K562 (cell line): ENCODE results near the gene ZNF80. TPM values are rescaled to one million over a fixed set of nuclear protein-coding genes. Genes with fewer than 3 reads are reported as not detected.

ENCODE experiments used
- ATAC-seq: fragments of 200-7000 bp; cut with Tn5 transposase; 3 replicates; pipeline ENCODE4 v1.9.1; 2020; ENCODE audit warnings: moderate library complexity
- BruUV-seq: library from RNA; stranded (reverse); fragments of 400-500 nt; replicated peaks from 2 replicates; lab custom pipeline; 2021; lab: Mats Ljungman, UMichigan
- CTCF ChIA-PET: fragments of 300-600 bp; formaldehyde crosslinking; extraction: SDS; loops from one replicate; lab custom pipeline; 2021; ENCODE audit warnings: low intra/inter-chr PET ratio; lab: Yijun Ruan, JAX
- POLR2A ChIA-PET: fragments of 300-600, 350-650 bp; sonication (Branson Sonifier 250); formaldehyde crosslinking; extraction: SDS; loops from one replicate; lab custom pipeline; 2021; ENCODE audit warnings: antibody characterized with exemption, inconsistent platforms; lab: Yijun Ruan, JAX
- DNase-seq, 4 experiments: peaks; one replicate each; pipeline versions ENCODE4 v3.0.0 to v3.0.0-alpha.2; 2011 to 2018; ENCODE audit warnings: low spot score in 3 of 4, mixed read lengths in 3 of 4; ENCODE audit errors: extremely low read depth in 1 of 4
- FAIRE-seq: peaks from 2 replicates; lab custom pipeline; 2011; peaks lifted over from hg19 to GRCh38; lab: Jason Lieb, UNC
- H2AFZ ChIP-seq: 2 replicates; pipeline ENCODE4 v1.6.0; 2011; ENCODE audit warnings: low read depth, low read length, control low read depth, inconsistent platforms
- H3K27ac ChIP-seq: fragments of 200-600 bp; 3 replicates; pipeline ENCODE4 v1.8.0; 2011; ENCODE audit warnings: low read depth, mild to moderate bottlenecking, control low read depth, inconsistent platforms, low read length, moderate library complexity, mixed read lengths; ENCODE audit errors: extremely low read depth
- H3K27me3 ChIP-seq, 2 experiments: fragments of 300-600 bp in 1 of 2; 2 replicates in 1 of 2; 3 replicates in 1 of 2; pipeline versions ENCODE4 v1.6.0 to v1.8.0; 2011; ENCODE audit warnings: inconsistent platforms in 2 of 2, low read length in 2 of 2, mild to moderate bottlenecking in 1 of 2, mixed read lengths in 1 of 2, moderate library complexity in 1 of 2; ENCODE audit not compliant: control insufficient read depth in 2 of 2, insufficient read depth in 2 of 2
- H3K36me3 ChIP-seq: fragments of 300-600 bp; 3 replicates; pipeline ENCODE4 v1.8.0; 2011; ENCODE audit warnings: mild to moderate bottlenecking, low read length, inconsistent platforms; ENCODE audit not compliant: control insufficient read depth, insufficient read depth
- H3K4me1 ChIP-seq, 2 experiments: fragments of 200-600 bp in 1 of 2; replicated peaks in 1 of 2; 2 replicates in 1 of 2; 3 replicates in 1 of 2; pipeline versions ENCODE4 v1.5.1 to v1.8.0; 2011; ENCODE audit warnings: inconsistent platforms in 2 of 2, low read length in 2 of 2, mild to moderate bottlenecking in 1 of 2, mixed read lengths in 1 of 2, moderate library complexity in 1 of 2; ENCODE audit not compliant: control insufficient read depth in 2 of 2, insufficient read depth in 2 of 2
- H3K4me2 ChIP-seq: 2 replicates; pipeline ENCODE4 v1.6.1; 2011; ENCODE audit warnings: low read length, control low read depth, inconsistent platforms, mixed read lengths; ENCODE audit not compliant: insufficient read depth
- H3K4me3 ChIP-seq: fragments of 200-600 bp; sonication (generic), shearing (Covaris generic); 2 replicates; pipeline ENCODE4 v1.5.1; 2016; ENCODE audit warnings: control low read depth, inconsistent platforms
- H3K79me2 ChIP-seq: fragments of 200-600 bp; 3 replicates; pipeline ENCODE4 v1.8.0; 2011; ENCODE audit warnings: low read length, inconsistent platforms; ENCODE audit not compliant: control insufficient read depth, insufficient read depth
- H3K9ac ChIP-seq, 2 experiments: 2 replicates each; pipeline versions ENCODE4 v1.6.0 to v1.6.1; 2011; ENCODE audit warnings: low read depth in 2 of 2, low read length in 2 of 2, control low read depth in 1 of 2, inconsistent platforms in 1 of 2, mild to moderate bottlenecking in 1 of 2, mixed read lengths in 1 of 2; ENCODE audit not compliant: insufficient read depth in 1 of 2
- H3K9me1 ChIP-seq: one replicate; pipeline ENCODE4 v1.6.0; 2011; ENCODE audit warnings: inconsistent platforms, mild to moderate bottlenecking, low read length, moderate library complexity; ENCODE audit not compliant: control insufficient read depth, insufficient read depth
- H3K9me3 ChIP-seq: replicated peaks from 2 replicates; pipeline ENCODE4 v1.5.1; 2011; ENCODE audit warnings: low read depth, low read length, inconsistent platforms; ENCODE audit not compliant: control insufficient read depth, insufficient read depth
- H4K20me1 ChIP-seq: replicated peaks from 2 replicates; pipeline ENCODE4 v1.6.1; 2011; ENCODE audit warnings: low read length, inconsistent platforms, mixed read lengths; ENCODE audit not compliant: control insufficient read depth, insufficient read depth
- BDP1 ChIP-seq: IDR thresholded peaks from 3 replicates; pipeline ENCODE4 v1.6.1; 2011; ENCODE audit not compliant: insufficient read length, insufficient read depth
- ELF2 ChIP-seq: fragments of 250-450 bp; sonication (Bioruptor Pico); IDR thresholded peaks from 2 replicates; pipeline ENCODE4 v1.5.0; 2021; ENCODE audit warnings: mild to moderate bottlenecking
- ETV5 ChIP-seq: sonication (generic); formaldehyde crosslinking; IDR thresholded peaks from 2 replicates; pipeline ENCODE4 v1.4.0; 2020; ENCODE audit warnings: low read depth, mild to moderate bottlenecking, missing genetic modification reagents
- FOXK2 ChIP-seq, 2 experiments: fragments of 450-650 bp; IDR thresholded peaks in 1 of 2; conservative IDR thresholded peaks in 1 of 2; 2 replicates each; pipeline ENCODE4 v1.6.1; 2016; ENCODE audit warnings: low read depth in 2 of 2, mild to moderate bottlenecking in 1 of 2
- GABPB1 ChIP-seq: sonication (generic); formaldehyde crosslinking; IDR thresholded peaks from 2 replicates; pipeline ENCODE4 v1.8.0; 2022; ENCODE audit warnings: mild to moderate bottlenecking, missing genetic modification reagents
- GMEB1 ChIP-seq: fragments of 250-450 bp; sonication (Bioruptor Pico); IDR thresholded peaks from 2 replicates; pipeline ENCODE4 v1.4.0; 2020; ENCODE audit warnings: mild to moderate bottlenecking
- HDAC2 ChIP-seq: fragments of 450-650 bp; IDR thresholded peaks from 2 replicates; pipeline ENCODE4 v1.6.1; 2016; ENCODE audit warnings: mild to moderate bottlenecking
- HEY1 ChIP-seq: fragments of 250-450 bp; sonication (Bioruptor Pico); IDR thresholded peaks from 2 replicates; pipeline ENCODE4 v1.5.0; 2020; ENCODE audit warnings: mild to moderate bottlenecking, moderate library complexity, borderline replicate concordance
- KLF13 ChIP-seq: fragments of 450-650 bp; IDR thresholded peaks from 2 replicates; pipeline ENCODE4 v1.6.1; 2016; ENCODE audit warnings: missing genetic modification characterization, low read depth, mild to moderate bottlenecking, missing compliant biosample characterization, moderate library complexity, borderline replicate concordance
- PHF21A ChIP-seq: fragments of 450-650 bp; IDR thresholded peaks from 2 replicates; pipeline ENCODE4 v1.6.1; 2017; ENCODE audit warnings: low read depth, borderline replicate concordance
- PHTF2 ChIP-seq: fragments of 250-450 bp; sonication (Bioruptor Pico); IDR thresholded peaks from 2 replicates; pipeline ENCODE4 v1.5.0; 2021; ENCODE audit warnings: mild to moderate bottlenecking
- PURB ChIP-seq: sonication (generic); formaldehyde crosslinking; IDR thresholded peaks from 2 replicates; pipeline ENCODE4 v1.9.0; 2021; ENCODE audit warnings: low read depth, mild to moderate bottlenecking, missing genetic modification reagents
- PYGO2 ChIP-seq: fragments of 450-650 bp; IDR thresholded peaks from 2 replicates; pipeline ENCODE4 v1.6.1; 2016; ENCODE audit warnings: mild to moderate bottlenecking, missing genetic modification characterization, moderate library complexity, missing compliant biosample characterization
- RBM22 ChIP-seq: fragments of 200-400 bp; formaldehyde crosslinking; IDR thresholded peaks from 2 replicates; pipeline ENCODE4 v1.6.1; 2018; ENCODE audit warnings: low read length, low read depth; ENCODE audit not compliant: poor library complexity, severe bottlenecking
- TFAM ChIP-seq: fragments of 250-450 bp; sonication (Bioruptor Pico); conservative IDR thresholded peaks from 2 replicates; pipeline ENCODE4 v1.5.0; 2021; ENCODE audit warnings: mild to moderate bottlenecking, moderate library complexity
- ZFP1 ChIP-seq: fragments of 450-650 bp; formaldehyde crosslinking; IDR thresholded peaks from 2 replicates; pipeline ENCODE4 v1.4.0; 2020; ENCODE audit warnings: mild to moderate bottlenecking, mixed read lengths
- ZFP30 ChIP-seq: fragments of 250-450 bp; sonication (Bioruptor Pico); IDR thresholded peaks from 2 replicates; pipeline ENCODE4 v1.8.0; 2022; ENCODE audit warnings: moderate library complexity, mild to moderate bottlenecking, inconsistent platforms, borderline replicate concordance
- ZNF274 ChIP-seq: IDR thresholded peaks from 2 replicates; pipeline ENCODE4 v1.6.1; 2011; ENCODE audit warnings: low read depth, mild to moderate bottlenecking, low read length, moderate library complexity, borderline replicate concordance
- WGBS: fragments of 100-300 bp; shearing (Covaris generic); methylation state at CpG from one replicate; pipeline ENCODE4 v1.1.6; 2016; ENCODE audit warnings: low coverage, mixed read lengths; ENCODE audit not compliant: insufficient coverage; ENCODE audit errors: missing lambda C conversion rate; 5-methylcytosine and 5-hydroxymethylcytosine counted together
- in situ Hi-C: fragments of 300-500 bp; cut with MboI; formaldehyde crosslinking; loops from 4 replicates; pipeline ENCODE4 v1.15.0; 2018; ENCODE audit warnings: inconsistent platforms, mixed read lengths
- intact Hi-C: fragments of 100-400 bp; cut with micrococcal nuclease; formaldehyde crosslinking; loops from 2 replicates; pipeline ENCODE4 v1.14.2; 2022
- polyA plus RNA-seq, 8 experiments: library from polyadenylated mRNA; depleted of rRNA in 4 of 8; stranded (reverse) in 5 of 8; unstranded in 3 of 8; fragments of >200 nt; fragmentation: Nextera tagmentation in 2 of 8; fragmentation: Illumina TruSeq in 1 of 8; extraction: Ambion mirVana in 2 of 8; extraction: Trizol in 1 of 8; gene quantifications; 2 replicates each; pipeline versions ENCODE4 v1.2.1 to v1.2.3, GENCODE V29; 2011 to 2014; ENCODE audit warnings: inconsistent platforms in 1 of 8, missing spikeins in 1 of 8
- total RNA-seq, 7 experiments: library from RNA; depleted of rRNA in 6 of 7; stranded (reverse); fragments of >200 nt in 6 of 7; fragmentation: Illumina TruSeq in 2 of 7; extraction: Trizol in 2 of 7; gene quantifications; 2 replicates each; pipeline versions ENCODE4 v1.2.1 to v1.2.3, GENCODE V29; 2011 to 2021; ENCODE audit warnings: low replicate concordance in 1 of 7

The ZNF80 gene
- total and polyA plus RNA-seq, 9 of the 15 experiments (the other 6 are each of a cell fraction or from before 2014, with no cell fraction given) = 0.01 to 0.07 (median 0.04) TPM; not detected in 3

GRCh38 chr3:114212646-114213045 is 24.7 kb downstream of the ZNF80 start:
- ATAC-seq (no peak), FAIRE-seq (no peak), DNase-seq (no peak)
- Histone ChIP-seq H3K79me2 (no peaks in the 10 kb centered on the region), H3K36me3 (no peaks in the 10 kb centered on the region), H3K27me3 (no peaks in the 10 kb centered on the region), H2AFZ (no peak overlapping the region), H3K27ac (no peak overlapping the region), H3K9me3 (no peaks in the 10 kb centered on the region), H3K9ac (no peak overlapping the region), H3K4me2 (no peak overlapping the region), H3K9me1 (no peaks in the 10 kb centered on the region), H4K20me1 (no peaks in the 10 kb centered on the region), H3K4me3 (no peak overlapping the region), H3K4me1 (no peaks in the 10 kb centered on the region; a peak in 2 of 5 replicates)
- POLR2A ChIA-PET = no interaction called here
- intact Hi-C loops (no loop called here), in situ Hi-C loops (no loop called here)
- TF ChIP-seq RBM22 (no peak), ZFP30 (no peak), HEY1 (CRISPR knock-in tag) (no peak), PURB (CRISPR knock-in tag) (no peak), ZFP1 (no peak), FOXK2 (conservative IDR thresholded peaks at IDR 0.05 in 1 of 2, IDR thresholded peaks at IDR 0.05 in 1 of 2; ENCODE audit: low read depth in 2 of 2) (no peak), BDP1 (no peak), GABPB1 (CRISPR knock-in tag) (no peak), ELF2 (no peak), GMEB1 (no peak), TFAM (CRISPR knock-in tag) (no peak), ZNF274 (no peak), PYGO2 (no peak), HDAC2 (no peak), ETV5 (CRISPR knock-in tag) (no peak), PHF21A (no peak), PHTF2 (CRISPR knock-in tag) (no peak), KLF13 (tag) (no peak)
- WGBS = 0% methylated on average over 4 of the region's 4 CpGs
- no TSS peak for BruUV-seq
- CTCF ChIA-PET = no interaction called here
